Colonic mucosa (tissue), 4 donors: Measurements from ENCODE around the gene PGM2. TPM values are rescaled to one million over a fixed set of nuclear protein-coding genes. Genes with fewer than 3 reads are reported as not detected.

Experiments
- DNase-seq: peaks from one replicate; pipeline ENCODE4 v3.0.0-alpha.2; 2020
- H3K27ac ChIP-seq: fragments of 200-600 bp; one replicate; pipeline ENCODE4 v1.8.0; 2021
- H3K27me3 ChIP-seq: fragments of 200-600 bp; one replicate; pipeline ENCODE4 v1.8.0; 2021
- H3K36me3 ChIP-seq: fragments of 200-600 bp; one replicate; pipeline ENCODE4 v1.8.0; 2021
- H3K4me1 ChIP-seq: fragments of 200-600 bp; one replicate; pipeline ENCODE4 v1.8.0; 2021; ENCODE audit warnings: mild to moderate bottlenecking
- H3K4me3 ChIP-seq: fragments of 200-600 bp; one replicate; pipeline ENCODE4 v1.8.0; 2021
- H3K9ac ChIP-seq, 2 donors: one replicate each; pipeline ENCODE4 v1.7.0; 2013; ENCODE audit warnings: control low read depth in 2 of 2, low read depth in 2 of 2, low read length in 2 of 2
- H3K9me3 ChIP-seq: fragments of 200-600 bp; one replicate; pipeline ENCODE4 v1.8.0; 2021
- CTCF ChIP-seq: fragments of 200-600 bp; IDR thresholded peaks from one replicate; pipeline ENCODE4 v1.8.0; 2022; ENCODE audit warnings: antibody characterized with exemption, mild to moderate bottlenecking
- intact Hi-C: fragments of 100-400 bp; cut with DNase I; formaldehyde crosslinking; loops from one replicate; pipeline ENCODE4 v1.14.1; 2022
- total RNA-seq, 2 donors: library from RNA; stranded (reverse); fragmentation: NEBNext Ultra II Directional in 1 of 2; extraction: Animal tissue kit (Norgen Biotek cat#: 25700) in 1 of 2; gene quantifications; one replicate each; pipeline ENCODE4 v1.2.1, GENCODE V29; 2021
- donor health status: healthy.
- donor health status: DM: no; HTN: no; CAD: no.
- donor health status: DM: no; HTN: no; CAD: no.

Gene PGM2
- total RNA-seq, 2 donors from 2014 or later: 32.6 to 37.2 TPM

- Histone ChIP-seq H3K4me1 (no peaks in the 10 kb centered on the region), H3K9ac (no peak overlapping the region), H3K4me3 (no peak overlapping the region), H3K27ac (no peak overlapping the region), H3K27me3 (no peaks in the 10 kb centered on the region), H3K36me3 (no peaks in the 10 kb centered on the region), H3K9me3 (no peaks in the 10 kb centered on the region)
- TF ChIP-seq CTCF: no peak
- intact Hi-C loops: loop anchor here (10.0 kb wide), 1 partner anchor 353 kb away; no protein-coding TSS in a partner anchor
- DNase-seq: no peak
Observed at GRCh38 chr4:37797374-37797773, 29.1 kb upstream of the PGM2 start.

- Histone ChIP-seq H3K9ac (no peak overlapping the region), H3K9me3 (no peaks in the 10 kb centered on the region), H3K4me3 (no peak overlapping the region), H3K4me1 (no peaks in the 10 kb centered on the region), H3K27me3 (no peaks in the 10 kb centered on the region), H3K27ac (no peak overlapping the region), H3K36me3 (no peaks in the 10 kb centered on the region)
- no peak for TF ChIP-seq CTCF
- intact Hi-C loops: loop anchor here (10.0 kb wide), 1 partner anchor 353 kb away; no protein-coding TSS in a partner anchor
- DNase-seq: no peak
Observed at GRCh38 chr4:37797923-37798322, 28.6 kb upstream of the PGM2 start.

- H3K36me3 ChIP-seq: no peaks in the 10 kb centered on the region
- H3K27ac ChIP-seq: no peak overlapping the region
- no peaks in the 10 kb centered on the region for H3K27me3 ChIP-seq
- no peak for DNase-seq
- no peak for TF ChIP-seq CTCF
- H3K9ac ChIP-seq: no peak overlapping the region
- intact Hi-C loops: loop anchor here (10.0 kb wide), 1 partner anchor 354 kb away; no protein-coding TSS in a partner anchor
- no peaks in the 10 kb centered on the region for H3K9me3 ChIP-seq
- no peaks in the 10 kb centered on the region for H3K4me1 ChIP-seq
- H3K4me3 ChIP-seq: no peak overlapping the region
Observed at GRCh38 chr4:37798616-37799015, 27.9 kb upstream of the PGM2 start.

GRCh38 chr4:37799941-37800554 lies 26.4 kb upstream of the PGM2 start:
- Histone ChIP-seq H3K4me1 (no peaks in the 10 kb centered on the region), H3K9ac (no peak overlapping the region), H3K36me3 (no peaks in the 10 kb centered on the region), H3K9me3 (no peaks in the 10 kb centered on the region), H3K27me3 (no peaks in the 10 kb centered on the region), H3K4me3 (no peak overlapping the region), H3K27ac (no peak overlapping the region)
- intact Hi-C loops: loop anchor here (5.0 to 10.0 kb wide), 2 partner anchors 198 to 355 kb away; no protein-coding TSS in a partner anchor
- no peak for TF ChIP-seq CTCF
- DNase-seq: no peak

- H3K27me3 ChIP-seq: no peaks in the 10 kb centered on the region
- no peaks in the 10 kb centered on the region for H3K36me3 ChIP-seq
- intact Hi-C loops: loop anchor here (5.0 kb wide), 1 partner anchor 200 kb away; no protein-coding TSS in a partner anchor
- DNase-seq: peak; percentile 68
- no peak overlapping the region for H3K27ac ChIP-seq
- no peak overlapping the region for H3K4me3 ChIP-seq
- no peaks in the 10 kb centered on the region for H3K4me1 ChIP-seq
- no peak overlapping the region for H3K9ac ChIP-seq
- H3K9me3 ChIP-seq: no peaks in the 10 kb centered on the region
- TF ChIP-seq CTCF: peak; percentile 68
Observed at GRCh38 chr4:37802068-37802666, 24.3 kb upstream of the PGM2 start.
